NCI-H524 treated with DMSO at 0.1 percent for 48 hours (cell line): ENCODE data around the gene AGRP.

Experiments used
- DNase-seq: peaks from one replicate; lab custom pipeline; 2025; lab: John Stamatoyannopoulos, UW

Gene AGRP

DNA sequence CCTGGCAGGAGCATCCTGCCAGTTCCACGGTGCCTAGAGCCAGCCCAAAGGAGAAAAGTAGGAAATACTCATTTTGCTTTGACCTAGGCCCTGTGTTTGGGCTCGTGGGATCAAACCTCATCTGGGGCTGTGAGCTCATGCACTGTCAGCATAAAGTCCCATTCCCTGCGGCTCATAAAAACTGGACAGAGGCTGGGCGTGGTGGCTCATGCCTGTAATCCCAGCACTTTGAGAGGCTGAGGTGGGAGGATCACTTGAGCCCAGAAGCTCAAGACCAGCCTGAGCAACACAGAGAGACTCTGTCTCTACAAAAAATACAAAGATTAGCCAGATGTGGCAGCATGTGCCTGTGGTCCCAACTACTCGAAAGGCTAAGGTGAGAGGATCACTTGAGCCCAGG lies 20.3 kb downstream of the AGRP start:
- no peak for DNase-seq

DNA sequence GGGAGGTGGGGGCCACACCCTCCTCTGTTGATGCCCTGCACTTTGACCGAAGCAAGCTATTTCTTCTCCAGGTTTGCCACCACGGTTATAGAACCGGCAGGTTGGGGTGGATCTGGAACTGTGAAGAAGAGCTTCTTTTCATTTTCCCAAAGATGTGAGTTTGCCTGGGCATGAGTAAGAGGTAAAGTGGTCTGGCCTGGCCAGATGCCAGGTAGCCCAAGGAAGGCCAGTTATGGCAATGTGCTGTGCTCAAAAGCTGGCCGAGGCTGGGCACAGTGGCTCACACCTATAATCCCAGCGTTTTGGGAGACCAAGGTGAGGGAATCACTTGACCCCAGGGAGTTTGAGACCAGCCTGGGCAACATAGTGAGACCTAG lies 21.1 kb downstream of the AGRP start:
- DNase-seq, result no peak

DNA sequence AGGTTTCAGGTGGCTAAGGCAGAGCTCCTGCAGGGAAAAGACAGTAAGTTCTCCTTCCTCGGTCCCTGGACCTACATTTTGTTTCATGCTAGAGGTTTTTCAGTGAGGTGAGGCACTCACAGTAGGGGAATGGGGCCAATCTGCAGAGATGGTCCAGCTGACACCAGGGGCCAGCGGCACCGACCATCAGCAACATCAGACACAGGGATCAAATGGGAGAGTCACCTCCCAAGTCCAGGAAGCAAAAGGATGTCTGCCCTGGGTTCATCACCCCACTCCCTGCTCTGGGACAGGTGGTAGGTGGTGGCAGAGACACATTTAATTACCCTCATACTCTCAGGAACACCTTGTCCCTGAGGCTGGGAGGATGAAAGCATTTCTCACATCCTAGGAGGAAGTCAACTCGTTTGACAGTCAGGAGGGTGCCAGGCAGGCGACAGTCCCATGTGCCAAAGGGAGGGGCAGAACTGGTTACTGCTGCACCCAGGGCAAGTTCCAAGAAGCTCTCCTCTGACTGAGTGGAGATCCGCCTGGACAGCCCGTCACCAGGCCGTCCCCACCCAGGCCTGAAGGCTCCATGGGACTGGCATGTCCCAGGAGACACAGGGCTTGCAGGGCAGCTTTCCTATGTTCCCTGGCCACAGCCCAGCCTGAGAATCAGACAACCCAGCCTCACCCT lies 21.6 kb downstream of the AGRP start:
- DNase-seq, result no peak

DNA sequence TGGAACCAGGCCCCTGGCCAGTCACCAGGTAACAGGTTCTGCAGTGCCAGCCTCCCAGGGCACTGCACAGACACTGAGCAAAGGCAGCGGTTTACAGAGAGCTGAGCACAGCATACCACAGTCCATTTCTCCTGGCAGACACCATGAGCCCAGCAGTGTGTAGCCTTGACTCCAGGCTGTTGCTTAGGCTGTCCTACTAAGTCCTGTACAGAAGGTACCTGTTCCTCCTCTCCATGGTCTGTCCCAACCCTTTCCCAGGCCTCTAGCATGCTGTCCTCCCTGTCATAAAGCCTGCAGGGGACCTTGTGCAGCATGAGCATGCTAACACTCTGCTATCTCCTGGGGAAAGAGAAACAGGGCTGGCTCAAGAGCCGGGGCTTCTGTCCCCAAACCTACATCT lies 22.4 kb downstream of the AGRP start:
- DNase-seq, result no peak

DNA sequence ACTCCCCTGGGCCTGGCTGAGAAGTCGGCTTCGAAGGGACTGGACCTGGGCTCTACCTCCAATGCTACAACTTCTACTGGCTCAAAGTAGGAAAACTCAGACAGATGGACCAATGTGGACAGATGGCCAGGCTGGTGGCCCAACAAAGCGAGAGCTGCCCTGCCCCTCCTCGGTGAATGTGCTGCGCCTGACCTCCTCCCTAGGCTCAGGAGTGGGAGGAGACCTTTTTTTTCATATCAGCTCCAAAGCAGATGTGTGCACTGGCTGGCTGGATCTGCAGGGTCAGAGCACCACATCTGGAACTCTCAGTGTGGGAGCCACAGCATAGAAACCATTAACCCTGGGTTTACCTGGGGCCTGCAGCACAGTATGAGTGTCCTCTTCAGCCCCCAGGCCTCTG lies 23.2 kb downstream of the AGRP start:
- DNase-seq, result no peak

DNA sequence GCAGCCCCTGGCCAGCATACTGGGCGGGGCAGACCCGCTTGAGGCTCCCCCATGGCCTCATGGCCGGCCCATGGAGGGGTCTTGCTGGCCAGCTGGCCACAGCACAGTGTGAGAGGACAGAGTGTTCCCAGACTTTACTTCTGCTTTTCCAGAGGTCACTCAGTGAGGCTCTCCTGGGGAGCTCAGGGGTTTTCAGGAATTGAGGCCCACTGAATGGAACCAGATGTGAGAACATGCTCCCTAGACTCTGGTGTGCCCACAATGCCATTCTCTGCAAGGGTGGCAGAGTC lies 23.5 kb downstream of the AGRP start:
- no peak for DNase-seq

DNA sequence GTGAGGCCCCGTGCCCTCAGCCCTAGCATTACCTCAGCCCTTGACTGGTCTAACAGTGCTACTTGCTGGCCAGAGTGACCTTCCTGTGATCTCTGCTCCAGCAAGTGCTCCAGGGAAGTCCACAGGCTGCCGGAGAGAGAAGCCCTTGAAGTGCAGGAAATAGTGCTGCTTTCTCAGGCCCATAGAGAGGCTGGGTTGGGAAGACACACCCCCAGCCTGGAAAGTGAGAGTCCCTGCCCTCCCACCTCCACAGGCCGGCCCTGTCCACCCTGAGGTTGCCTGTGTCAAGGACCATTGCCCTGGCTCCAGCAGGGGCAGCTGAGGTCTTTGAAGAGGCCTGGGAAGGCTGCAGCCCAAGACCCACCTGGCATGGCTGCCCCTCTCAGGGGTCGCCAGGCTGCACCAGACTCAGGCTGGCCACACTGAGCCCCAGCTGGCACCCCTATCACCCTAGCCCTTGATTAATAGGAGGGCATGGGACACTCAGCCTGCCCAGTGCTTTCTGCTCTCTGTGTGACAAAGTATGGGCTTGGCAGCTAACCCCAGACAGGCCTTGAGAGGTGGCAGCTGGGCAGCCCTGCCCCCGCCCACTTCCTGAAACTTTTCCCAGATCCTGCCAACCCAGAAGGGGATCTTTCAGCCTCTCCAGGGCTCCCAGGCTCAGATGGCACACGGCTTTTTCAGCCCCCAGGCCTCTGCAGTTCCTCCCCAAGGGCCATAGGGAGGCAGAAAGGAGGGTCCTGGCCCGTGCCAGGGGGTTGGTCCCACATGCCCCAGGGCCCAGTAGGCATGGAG lies 24.1 kb downstream of the AGRP start:
- peak; percentile 10 for DNase-seq

DNA sequence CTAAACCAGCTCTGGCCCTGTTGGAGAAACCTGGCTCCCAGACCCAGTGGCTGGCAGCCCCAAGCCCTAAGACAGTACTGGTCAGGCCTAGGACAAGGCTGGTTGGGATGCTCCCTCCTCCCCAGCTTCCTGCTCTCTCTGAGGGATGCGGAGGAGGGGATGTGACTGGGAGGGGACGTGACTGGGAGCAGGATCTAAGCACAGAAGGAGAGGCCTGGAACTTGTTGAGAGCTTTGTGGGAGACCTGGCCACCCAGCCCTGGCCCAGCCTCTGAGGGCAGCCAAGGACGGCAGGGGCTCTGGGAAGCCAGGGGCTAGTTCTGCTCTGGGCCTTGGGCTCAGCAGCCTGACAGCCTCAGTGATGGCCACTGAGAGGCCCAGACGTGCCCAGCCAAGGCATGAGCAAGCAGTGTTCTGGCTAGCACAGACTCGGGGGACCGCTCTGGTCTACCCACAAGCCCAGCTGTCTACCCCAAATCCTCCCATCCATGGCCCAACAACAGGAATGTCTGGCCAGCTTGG lies 25.2 kb downstream of the AGRP start:
- no peak for DNase-seq

DNA sequence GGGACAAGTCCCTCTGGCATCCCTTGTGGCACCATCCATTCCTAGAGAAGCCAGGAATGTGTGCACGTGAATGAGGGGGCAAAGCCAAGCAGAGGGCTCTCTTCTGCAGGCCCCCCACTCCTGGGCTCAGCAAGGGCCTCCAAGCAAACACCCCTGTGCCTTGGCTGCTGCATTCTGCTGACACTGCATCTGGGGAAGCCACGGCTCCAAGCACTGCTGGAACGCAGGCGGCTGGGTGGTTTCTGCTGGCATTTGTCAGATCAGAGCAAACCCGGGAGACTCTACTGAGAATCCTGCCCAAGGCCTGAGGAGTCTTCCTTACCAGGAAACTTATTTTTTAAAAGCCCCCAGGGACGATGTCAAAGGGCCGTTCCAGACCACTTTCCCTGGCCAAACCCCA lies 25.7 kb downstream of the AGRP start:
- no peak for DNase-seq

DNA sequence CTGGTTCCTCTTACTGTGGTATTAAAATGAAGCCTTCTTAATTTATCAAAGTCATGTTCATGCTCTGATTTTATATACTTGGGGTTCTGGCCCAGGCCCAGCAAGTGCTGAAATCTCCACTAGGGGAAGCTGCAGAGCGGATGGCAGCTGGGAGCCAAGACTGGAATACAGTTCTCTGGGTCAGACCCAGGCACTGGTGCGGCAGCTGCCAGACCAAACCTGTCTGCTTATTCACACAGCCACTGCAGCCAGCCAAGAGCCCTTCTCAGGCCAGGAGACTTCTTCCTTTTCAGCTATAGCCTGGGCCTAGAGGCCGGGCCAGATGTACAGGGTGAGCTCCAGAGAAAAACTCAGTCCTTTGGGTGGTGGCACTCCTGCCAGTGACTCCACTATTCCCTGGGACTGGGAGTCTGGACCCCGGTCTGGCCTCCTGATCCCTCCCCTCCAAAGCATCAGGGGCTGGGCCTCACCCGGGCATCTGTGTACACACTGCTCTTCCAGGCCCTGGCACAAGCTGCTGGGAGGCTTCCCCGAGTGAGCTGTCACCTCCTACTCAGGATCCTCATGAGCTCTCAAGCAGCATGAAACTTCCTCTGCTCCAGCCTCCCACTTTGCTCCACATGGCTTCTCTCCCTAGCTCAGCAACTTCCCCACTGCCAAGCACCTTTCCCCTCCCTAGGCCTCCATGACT lies 26.8 kb downstream of the AGRP start:
- DNase-seq, result no peak

DNA sequence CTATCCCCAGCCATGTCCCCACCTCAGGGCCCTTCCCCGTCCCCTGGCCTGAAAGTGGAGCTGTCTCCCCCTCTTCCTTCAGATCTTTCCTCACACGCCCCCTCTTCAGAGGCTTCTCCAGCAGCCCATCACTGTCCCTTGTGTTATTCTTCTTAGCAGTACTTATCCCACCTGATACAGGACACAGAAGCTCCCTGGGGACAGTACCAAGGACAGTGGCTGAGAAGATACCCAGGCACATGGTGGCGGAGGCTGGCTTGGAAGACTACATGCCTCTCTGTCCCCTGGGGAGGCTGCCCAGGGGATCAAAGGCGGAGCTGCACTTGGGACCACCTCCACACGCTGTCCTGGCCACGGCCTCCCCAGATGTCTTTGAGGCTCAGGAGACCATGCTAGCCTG lies 28.5 kb downstream of the AGRP start:
- DNase-seq, result no peak

DNA sequence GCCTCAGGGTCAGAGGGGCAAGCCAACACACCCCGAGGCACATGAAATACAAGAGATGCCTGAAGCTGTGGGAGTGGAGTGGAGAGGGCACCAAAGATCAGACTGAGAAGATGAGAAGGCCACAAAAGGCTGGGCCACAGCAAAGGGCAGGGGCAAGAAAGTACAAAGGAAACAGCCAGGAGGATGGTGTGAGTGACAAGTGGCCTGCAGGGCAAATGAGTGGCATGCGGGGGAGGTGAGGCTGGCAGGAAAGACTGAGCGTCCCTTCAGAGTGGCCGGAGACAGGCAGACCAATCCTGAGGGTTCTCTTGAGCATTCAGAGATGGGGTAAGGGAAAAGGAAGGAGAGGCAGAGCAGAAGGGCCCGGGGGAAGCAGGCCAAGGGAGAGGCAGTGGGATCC lies 29.2 kb downstream of the AGRP start:
- no peak for DNase-seq

DNA sequence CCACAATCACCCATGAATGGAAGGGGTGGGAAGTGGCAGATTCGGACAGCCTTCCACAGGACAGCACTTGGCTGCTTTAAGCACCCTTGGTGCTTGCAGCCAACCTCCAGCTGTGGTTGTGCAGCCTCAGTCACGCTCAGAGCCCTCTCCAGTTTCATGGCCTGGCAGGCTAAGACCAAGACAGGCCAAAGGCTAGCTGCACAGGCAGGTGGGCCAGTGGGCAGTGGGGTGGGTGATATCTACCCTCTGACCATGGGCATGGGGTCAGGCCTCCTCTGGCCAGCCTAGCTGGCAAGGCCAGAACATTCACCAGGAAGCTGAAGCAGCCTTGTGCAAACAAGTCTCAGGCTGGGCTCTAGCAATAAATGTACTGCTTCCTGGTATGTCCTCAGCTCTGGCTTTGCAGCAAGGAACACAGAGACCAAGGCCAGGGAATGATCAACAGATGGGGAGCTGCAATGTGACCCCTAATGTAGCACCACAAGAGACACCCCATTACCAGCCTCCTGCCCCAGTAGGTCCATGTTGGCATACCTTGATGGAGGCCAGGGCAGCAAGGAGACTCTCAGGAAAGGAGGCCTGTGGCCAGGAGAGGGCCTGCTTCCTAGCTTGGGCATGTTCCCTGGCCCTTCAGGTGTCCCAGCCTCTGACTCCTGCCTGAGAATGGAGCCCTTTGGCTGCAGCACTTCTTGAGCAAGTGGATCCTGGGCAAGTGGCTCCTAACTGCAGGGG lies 31.5 kb downstream of the AGRP start:
- DNase-seq, result no peak

DNA sequence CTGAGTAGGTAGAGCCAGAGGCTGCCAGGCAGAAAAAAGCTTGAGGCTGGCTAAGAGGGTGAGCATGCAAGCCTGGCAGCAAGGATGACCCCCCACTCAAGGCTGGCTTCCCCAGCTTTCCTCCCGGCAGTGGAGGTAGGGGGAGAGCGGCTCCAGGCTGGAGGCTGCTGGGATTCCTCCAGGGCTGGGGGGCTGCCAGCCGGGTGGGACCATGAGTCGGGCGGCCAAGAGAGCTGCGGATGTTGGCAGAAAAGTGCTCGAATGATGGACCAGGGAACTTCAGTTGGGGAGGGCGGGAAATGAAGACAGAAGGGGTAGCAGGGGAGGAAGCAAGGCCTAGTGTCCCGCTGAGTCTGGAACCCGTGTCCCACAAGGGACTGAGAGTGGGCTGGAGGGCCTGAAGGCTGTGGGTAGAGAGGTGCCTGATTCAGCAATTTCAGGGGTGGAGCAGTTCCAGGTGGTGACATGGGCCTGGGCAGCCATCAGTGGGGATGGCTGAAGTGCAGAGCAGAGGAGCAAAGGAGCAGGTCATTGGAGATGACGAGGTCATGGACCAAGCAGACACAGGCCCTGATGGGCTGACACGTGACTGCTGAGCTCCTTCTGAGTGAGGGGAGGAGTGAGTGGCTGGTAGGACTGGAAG lies 32.2 kb downstream of the AGRP start:
- no peak for DNase-seq

DNA sequence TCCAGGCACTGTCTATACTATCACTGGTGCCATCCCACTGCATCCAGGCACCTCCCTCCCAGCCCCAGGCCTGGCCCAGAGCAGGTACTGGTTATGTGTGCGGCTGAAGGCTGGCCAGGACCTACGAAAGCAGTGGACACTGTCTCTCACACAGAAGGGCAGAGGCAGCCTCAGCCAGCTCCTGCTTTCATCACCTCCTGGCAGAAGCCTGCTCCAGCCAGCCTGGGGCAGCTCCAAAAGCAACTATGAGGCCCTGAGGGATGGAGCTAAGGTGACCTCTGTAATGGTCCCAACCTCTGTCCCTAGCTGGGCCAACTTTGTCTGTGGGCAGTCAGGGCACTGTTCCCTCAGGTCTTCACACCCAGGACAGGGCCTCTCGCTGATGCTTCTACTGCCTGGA lies 33.6 kb downstream of the AGRP start:
- DNase-seq, result no peak

DNA sequence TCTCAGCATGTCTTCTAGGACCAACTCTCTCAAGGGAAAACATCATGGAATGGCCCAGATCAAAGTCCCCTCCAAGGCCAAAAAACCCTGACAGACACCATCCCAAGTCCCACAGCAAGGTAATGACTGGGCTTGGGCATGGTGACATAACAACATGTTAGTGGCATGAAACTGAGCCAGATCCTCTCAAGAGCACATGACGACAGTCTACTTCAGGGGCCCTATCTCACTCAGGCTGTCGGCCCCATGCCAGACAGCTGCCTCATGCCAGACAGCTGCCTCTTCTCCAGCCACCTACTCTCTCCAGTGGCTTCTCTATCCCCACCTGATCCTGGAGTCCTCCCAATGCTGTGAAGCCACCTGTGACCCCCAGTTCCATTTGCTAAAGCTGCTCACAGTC lies 34.0 kb downstream of the AGRP start:
- DNase-seq, result no peak

DNA sequence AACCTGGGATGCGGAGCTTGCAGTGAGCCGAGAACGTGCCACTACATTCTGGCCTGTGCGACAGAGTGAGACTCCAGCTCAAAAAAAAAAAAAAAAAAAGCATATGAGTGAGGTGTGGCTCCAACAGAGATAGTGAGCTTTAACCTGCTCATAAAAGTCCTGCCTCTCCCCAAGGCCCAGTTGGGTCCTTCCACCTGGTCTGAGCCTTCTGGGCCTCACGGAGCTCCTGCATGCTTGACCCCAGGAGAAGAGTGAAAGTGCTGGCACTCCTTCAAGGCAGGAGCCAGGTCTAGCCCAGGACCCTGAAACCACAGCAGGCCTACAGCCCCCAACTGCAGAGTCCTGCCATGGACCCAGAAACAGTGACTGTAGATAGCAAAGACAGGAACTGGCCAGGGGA lies 34.8 kb downstream of the AGRP start:
- DNase-seq, result no peak

DNA sequence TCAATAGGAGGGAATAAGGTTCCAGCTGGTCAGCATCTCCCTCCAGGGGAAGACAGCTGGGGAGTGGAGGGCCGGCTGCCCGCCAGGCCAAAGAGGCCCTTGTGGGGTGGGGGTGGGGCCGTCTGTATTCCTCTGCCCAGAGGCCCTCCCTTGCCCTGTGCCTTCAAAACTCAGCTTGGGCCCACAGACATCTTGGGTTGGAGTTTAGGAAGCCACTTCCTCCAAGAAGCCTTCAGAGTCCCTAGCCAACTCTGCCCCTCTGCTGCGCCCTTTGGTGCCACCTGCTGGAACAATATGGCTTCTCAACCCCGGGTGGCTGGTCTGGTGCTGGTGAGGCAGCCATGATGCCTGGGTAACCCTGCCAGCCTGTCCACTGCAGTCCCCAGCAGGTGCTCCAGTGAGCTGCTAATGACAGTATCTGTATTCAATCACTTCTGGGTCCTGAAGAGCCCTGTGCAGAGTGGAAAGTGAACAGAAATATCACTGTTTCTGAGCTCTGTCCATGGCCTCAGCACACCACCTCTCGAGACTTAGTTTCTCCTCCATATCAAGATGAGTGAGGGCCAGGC lies 35.8 kb downstream of the AGRP start:
- DNase-seq, result no peak

DNA sequence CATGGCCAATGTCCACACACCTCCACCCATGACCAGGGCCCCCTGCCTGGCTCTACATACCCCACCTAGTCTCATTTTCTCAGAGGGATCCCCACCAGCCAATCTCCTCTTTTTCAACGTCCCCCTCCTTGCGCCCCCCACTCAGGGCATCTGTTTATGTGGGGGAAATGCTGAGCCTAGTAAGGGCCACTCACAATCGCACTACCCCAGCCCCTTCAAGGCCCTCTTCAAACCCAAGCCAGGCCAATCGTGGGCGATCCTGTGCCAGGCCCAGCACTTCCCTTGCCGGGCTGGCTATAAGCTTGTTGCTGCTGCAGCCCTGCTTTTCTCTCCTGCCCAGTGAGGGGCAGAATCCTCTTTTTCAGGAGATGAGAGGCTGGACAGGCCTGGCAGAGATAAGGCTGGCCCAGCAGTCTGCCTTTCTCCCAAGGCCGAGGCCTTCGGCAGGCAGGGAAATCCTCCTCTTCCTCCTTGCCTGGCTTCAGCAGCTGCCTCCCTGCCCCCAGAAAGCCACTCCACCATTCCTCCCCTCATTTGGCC lies 36.3 kb downstream of the AGRP start:
- DNase-seq, result no peak

DNA sequence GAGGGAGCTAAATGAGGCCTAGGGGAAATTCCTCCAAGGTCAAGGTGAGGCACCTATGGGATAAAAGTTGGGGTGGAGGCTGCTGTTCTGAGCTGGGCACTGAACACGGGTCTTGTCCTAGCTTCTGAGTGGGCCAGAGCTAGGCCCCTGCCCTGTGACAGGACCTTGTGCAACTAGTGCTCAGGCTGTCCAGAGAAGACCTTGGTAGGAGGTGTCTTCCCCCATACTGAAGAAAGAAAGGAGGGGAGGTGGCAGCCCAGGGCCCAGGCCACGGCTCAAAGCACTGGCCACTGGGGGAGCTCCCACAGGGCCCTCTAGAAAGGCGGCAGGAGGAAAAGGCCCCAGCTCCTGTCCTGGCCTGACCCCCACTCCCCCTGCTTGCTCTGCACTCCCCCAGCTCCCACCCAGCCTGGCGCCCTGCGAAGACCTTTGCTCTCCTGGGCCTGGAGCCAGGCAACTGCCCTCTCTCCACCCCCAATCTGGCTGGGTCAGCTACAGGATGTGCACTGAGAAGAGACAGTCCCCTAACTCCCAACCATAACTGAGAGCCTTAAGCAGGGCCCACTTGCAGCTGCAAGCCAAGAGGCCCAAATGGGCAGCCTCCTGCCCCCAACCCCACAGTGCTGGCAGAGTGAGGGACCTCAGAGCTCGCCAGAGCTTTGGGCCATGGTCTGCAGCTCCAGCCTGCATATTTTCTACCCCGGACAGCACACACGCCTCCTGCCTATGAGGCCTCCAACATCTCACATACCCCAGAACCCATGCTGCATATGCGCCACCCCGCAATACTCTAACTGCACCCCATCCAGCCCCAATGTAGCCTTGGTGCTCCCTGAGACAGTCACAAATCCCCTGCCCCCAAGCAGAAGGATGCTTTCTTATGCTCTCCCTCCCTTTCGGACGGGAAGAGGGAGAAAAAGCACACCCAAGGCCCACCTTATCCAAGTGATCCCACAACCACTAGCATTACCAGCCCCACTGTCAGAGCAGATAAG lies 37.1 kb downstream of the AGRP start:
- DNase-seq, result no peak
